GM19324 (cell line): Measurements from ENCODE around the gene HYAL1.
A peak's percentile ranks its signal among the peaks of the same experiment; 100 is the strongest.

Experiments
- ATAC-seq: cut with Tn5 transposase; IDR thresholded peaks from one replicate; pipeline ENCODE4 v1.9.1; 2021; ENCODE audit warnings: mild to moderate bottlenecking, moderate library complexity; ENCODE audit not compliant: unreplicated experiment, low FRiP score

Gene HYAL1

DNA sequence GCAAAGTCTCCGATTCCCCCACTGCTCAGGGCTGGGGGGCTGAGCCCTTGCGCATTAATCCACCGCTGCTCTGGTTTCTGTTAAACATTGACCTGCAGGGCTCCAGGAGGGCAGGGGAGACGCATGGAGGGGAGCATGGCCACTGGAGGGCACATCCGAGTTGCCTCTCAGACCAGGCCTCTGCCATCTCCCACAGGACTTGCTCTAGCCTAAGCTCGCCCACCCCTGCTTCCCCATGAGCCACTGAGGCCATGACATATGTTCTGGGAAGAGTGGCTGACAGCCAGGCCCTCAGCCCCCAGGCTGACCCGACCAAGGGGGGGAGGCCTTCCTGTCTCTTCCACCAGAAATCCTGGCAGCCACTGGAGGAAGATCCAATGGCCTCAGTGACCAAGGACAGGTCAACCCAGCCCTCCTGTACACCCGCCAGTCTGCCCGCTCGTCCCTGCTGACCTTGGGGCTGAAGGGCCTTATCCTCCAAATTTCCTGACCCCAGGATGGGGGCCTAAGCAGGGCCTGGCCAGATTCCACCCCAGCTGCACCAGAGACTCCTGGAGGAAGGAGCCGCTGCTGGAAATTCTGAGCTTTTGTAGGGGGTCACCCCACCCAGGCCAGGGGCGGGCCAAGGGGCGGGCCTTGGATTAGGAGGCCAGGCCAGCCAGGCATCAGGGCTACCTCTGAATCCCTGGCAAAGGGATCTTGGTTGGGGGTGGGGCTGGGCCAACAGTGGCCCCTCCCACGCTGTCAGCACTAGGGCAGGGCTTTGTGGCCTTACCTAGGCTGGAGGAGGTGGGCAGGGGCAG lies at the start of gene HYAL1:
Gene HYAL1, minus strand, starts transcription at position 562 of the 803 bp plus-strand sequence. CDS start 618 bp downstream, outside the sequence.
- no peak for ATAC-seq

DNA sequence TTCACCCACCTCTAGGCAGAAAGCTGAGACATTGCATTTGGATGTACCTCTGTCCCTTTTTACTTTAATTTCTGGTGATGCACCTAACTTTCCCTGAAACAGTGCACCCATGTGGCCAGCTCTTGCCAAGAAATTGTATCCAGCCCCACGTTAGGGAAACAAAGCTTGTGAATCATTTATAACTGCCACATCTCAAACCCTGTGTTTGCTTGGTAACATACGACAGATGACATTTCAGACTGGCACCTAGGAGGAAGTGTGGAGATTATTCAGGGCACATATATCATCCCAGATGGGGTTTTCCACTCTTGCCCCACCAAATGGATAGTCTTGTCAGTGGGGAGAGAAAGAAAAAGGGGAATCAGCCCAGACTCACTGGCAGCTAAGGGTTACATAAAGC lies 49.4 kb upstream of the HYAL1 start:
- no peak for ATAC-seq

- ATAC-seq: no peak
Observed at GRCh38 chr3:50351323-50351697, 47.9 kb upstream of the HYAL1 start.

DNA sequence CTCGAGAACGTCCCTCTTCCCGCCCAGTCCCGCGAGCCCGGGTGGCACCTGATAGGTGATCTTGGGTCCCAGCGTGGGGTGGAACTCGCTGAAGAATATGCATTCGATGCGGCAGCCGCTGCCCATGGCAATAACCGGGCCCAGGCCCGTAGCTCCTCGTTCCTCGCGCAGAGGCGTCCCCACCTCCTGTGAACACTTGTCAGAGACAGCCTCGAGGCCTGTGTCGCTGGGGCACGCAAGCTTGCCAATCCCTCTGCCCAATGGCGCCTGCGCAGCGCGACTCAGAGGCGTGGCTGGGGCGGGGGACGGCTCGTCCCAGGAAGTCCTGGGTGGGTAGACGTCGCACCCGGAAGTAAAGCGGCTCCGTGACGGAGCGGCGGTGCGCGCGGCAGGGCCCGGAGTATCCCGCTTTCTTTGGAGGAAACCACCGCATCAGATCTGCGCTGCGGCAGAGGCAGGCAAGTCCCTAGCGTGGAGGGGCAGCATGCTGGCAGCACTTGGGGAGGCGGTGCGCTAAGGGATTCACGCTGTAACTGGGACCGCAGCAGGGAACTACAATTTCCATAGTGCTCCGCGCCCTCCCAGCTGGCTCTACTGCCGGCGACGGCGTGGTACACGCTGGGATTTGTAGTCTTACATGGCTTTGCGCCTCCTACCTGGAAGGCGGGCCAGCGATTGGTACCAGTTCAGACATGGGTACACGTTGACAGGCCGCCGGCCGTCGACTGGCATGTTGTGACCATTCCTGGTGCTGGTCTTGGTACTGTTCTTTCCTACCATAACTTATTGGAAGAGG lies 47.4 kb upstream of the HYAL1 start, which contains the start of the genes CYB561D2 and NPRL2:
Gene CYB561D2, plus strand, starts transcription at position 336 of the 796 bp plus-strand sequence. CDS start 572 bp downstream, outside the sequence.
Gene NPRL2, minus strand, starts transcription at position 249 of the 796 bp plus-strand sequence. Its CDS starts 123 bp downstream, at position 126.
- ATAC-seq: peak; percentile 88

DNA sequence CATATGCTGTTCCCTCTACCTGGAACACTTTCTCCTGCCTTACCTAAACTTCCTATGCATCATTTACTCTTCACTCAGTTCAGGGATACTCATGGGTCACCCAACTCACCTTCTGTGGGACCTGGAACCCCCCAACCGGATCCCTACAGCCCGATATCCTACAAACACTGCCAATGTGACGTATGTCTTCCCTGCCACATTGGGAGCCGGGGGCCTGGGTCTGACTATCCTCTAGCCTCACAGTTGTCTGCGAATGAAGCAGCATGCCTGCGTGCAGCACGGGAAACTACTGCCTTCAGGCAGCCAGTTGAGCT lies 46.8 kb upstream of the HYAL1 start:
- ATAC-seq: no peak

DNA sequence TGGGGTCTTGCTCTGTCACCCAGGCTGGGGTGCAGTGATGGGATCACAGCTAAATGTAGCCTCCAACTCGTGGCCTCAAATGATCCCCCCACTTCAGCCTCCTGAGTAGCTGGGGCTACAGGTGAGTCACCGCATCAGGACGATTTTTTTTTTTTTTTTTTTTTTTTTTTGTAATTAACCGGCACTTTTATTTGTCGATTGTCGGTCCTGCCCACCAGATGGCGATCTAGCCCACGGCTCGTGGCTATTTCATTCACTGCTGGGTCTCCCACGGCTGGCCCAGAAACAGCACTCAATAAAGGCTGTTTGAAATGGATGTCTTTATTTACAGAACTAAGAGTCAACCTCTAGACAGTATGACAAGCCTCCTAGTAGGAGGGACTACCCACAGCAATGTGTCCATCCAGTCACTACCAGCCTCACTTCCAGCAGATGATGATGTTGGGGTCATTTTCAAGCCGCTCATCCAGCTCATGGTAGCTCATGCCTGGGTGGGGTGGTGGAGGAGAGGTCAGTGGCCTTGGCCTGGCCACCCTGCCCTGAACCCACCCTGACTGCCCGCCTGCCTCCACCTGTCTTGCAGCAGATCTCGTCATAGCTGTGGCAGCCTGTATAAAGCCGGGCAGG lies 43.9 kb upstream of the HYAL1 start:
- no peak for ATAC-seq

GRCh38 chr3:50345586-50346234 lies 42.3 kb upstream of the HYAL1 start, which contains the start of gene ZMYND10:
Gene ZMYND10, minus strand, starts transcription at chr3:50345732. Its CDS starts 153 bp downstream, at chr3:50345579.
- ATAC-seq: no peak

DNA sequence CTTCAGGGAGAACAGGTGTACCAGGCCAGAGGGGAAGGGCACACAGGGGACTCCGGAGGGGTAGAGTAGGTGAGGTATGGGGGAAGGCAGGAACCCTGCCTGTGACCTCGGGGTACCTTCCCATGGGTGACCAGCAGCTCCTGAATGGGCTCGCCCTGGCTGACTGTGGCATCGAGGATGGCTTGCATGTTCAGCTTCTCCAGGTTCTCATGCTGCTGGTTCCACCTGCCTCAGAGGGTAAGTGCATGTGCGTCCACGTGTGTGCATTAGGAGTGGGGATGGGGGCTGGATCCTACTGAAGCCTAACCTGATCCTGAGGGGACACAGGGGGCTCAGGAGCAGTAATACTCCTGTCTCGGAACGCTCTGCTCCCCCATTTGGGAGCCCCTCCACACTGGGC lies 41.6 kb upstream of the HYAL1 start:
- ATAC-seq: no peak

GRCh38 chr3:50342813-50343633 lies 39.6 kb upstream of the HYAL1 start:
- no peak for ATAC-seq

GRCh38 chr3:50341996-50342650 lies 38.7 kb upstream of the HYAL1 start:
- no peak for ATAC-seq

DNA sequence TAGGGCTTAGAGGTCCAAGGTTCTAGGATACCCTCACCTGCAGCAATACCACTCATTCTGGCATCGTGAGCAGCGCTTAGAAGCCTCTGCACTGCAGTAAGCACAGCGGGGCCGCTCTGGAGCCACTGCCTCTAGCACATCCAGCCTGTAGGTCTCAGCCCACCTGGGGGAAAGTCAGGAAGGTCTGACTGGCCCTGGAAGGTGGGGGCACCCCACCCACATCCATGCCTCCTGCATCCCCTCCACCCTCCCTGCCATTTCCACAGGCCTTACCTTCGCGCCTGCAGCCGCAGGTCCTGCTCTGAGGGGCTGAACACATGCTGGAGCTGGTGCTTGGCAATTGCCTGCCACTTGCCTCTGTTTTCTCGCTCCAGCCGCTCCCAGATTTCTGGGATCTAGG lies 38.2 kb upstream of the HYAL1 start:
- no peak for ATAC-seq

- ATAC-seq: no peak
Observed at GRCh38 chr3:50340448-50341329, 37.3 kb upstream of the HYAL1 start, which contains the start of gene RASSF1. Gene RASSF1, minus strand, starts transcription at chr3:50340836. Its CDS starts 31 bp downstream, at chr3:50340805.

GRCh38 chr3:50340147-50340447 lies 36.7 kb upstream of the HYAL1 start:
- ATAC-seq: no peak

DNA sequence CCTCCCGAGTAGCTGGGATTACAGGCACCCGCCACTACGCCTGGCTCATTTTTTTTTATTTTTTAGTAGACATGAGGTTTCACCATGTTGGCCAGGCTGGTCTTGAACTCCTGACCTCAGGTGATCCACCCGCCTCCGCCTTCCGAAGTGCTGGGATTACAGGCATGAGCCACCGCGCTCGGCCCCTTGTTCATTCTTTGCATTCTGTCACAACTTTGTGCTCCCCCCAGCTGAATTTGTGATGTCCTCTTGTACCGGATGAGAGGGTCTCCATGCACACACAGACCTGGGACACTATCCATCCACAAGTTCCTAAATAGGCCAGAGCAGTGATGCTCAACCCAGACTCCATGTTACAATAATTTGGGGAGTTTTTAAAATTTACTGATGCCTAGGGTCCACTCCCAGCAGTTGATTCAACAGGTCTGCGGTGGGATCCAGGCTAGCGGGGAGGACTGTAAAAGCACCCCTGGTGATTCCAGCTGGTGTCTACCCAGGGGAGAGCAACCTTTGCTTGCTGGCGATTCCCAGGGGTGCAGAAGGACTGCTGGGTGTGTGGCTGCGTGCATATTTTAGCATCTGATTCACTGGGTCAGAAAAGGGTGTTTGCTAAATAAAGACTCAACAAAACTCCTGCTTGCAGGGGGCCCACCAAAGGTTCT lies 36.2 kb upstream of the HYAL1 start:
- no peak for ATAC-seq

DNA sequence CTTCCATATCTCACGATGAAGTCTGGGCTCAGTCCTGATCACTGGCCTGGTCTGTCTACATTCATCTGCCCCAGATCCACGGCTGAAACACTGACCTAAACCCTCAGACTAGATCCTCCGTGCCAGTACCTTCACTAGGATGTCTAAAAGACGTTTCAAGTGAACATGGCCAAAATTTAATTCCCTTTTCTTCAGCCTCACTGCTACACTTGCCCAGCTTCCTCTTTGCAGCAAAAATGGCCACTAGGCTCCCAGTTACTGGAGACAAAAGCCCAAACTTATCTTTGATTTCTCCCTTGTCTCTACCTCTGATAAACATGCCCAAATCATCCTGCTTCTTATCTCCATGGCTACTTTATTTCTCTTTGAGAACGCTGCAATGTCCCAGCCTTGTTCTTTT lies 35.6 kb upstream of the HYAL1 start:
- ATAC-seq: no peak

GRCh38 chr3:50337175-50337861 lies 33.9 kb upstream of the HYAL1 start:
- ATAC-seq: peak; percentile 87

DNA sequence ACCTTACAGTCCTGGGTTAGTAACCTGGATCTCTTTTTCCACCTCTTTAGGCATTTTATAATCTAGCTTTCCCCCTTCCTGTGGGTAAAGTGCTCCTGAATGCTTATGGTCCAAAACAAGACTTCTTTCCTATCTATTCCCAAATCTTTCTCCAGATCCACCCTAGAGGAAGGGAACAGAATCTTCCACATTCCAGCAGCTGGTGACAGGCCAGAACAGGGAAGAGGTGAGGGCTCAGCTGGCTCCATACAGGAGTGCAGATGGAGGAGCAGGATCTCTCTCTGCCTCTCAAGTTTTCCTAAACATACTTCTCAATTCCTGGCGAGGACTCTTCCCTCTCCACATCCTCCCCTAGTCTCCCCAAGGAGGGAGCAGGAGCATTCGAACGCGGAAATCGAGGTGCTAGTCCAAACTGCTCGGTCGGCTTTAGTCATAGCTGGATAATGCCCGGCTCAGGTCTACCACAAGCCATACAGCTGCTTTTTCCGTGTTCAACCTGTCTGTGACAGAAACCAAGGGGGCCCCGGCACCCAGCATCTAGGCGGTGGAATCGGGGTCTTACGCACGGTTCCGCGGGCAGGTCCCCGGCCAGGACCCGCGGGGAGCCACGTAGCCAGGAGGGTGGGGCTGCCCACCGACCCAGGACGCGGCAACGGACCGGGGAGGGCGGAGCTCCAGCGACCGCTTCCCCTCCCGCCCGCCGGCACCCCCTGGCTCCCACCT lies 33.2 kb upstream of the HYAL1 start:
- peak; percentile 34 for ATAC-seq
